Body of pancreas (tissue), 4 donors: Measurements from ENCODE around the gene C1QTNF4. TPM values are rescaled to one million over a fixed set of nuclear protein-coding genes. Genes with fewer than 3 reads are reported as not detected.

Experiments used
- ATAC-seq: fragments of 150-250 bp; one replicate; pipeline ENCODE4 v1.9.1; 2016
- DNase-seq, 4 donors: peaks; one replicate each; pipeline ENCODE4 v3.0.0-alpha.2; 2019
- H3K27ac ChIP-seq, 4 donors: fragments of 200-600 bp; sonication (generic); 1 replicate in 3 of 4; 2 replicates in 1 of 4; pipeline versions ENCODE4 v1.5.1 to v1.6.1; 2016 to 2019; ENCODE audit warnings: mild to moderate bottlenecking in 1 of 4, mixed read lengths in 1 of 4, moderate library complexity in 1 of 4
- H3K27me3 ChIP-seq, 2 donors: fragments of 200-600 bp; sonication (generic); one replicate each; pipeline ENCODE4 v1.6.0; 2016; ENCODE audit warnings: mild to moderate bottlenecking in 1 of 2
- H3K36me3 ChIP-seq, 2 donors: fragments of 200-600 bp; sonication (generic); replicated peaks in 1 of 2; 2 replicates each; pipeline ENCODE4 v1.5.1; 2016; ENCODE audit warnings: low read depth in 2 of 2; ENCODE audit not compliant: insufficient read depth in 1 of 2
- H3K4me1 ChIP-seq: fragments of 200-600 bp; sonication (generic); one replicate; pipeline ENCODE4 v1.6.0; 2016
- H3K4me3 ChIP-seq, 2 donors: fragments of 200-600 bp; sonication (generic); 1 replicate in 1 of 2; 2 replicates in 1 of 2; pipeline ENCODE4 v1.5.1; 2016 to 2019
- H3K9me3 ChIP-seq, 3 donors: fragments of 200-600 bp; sonication (generic); 1 replicate in 2 of 3; 2 replicates in 1 of 3; pipeline ENCODE4 v1.5.1; 2016
- POLR2A ChIP-seq, 3 donors: fragments of 450-650 bp; IDR thresholded peaks; one replicate each; pipeline ENCODE4 v1.6.1; 2016; ENCODE audit warnings: antibody characterized with exemption in 3 of 3, mild to moderate bottlenecking in 2 of 3
- WGBS, 2 donors: methylation state at CpG; one replicate each; pipeline ENCODE4 v1.1.5; 2017; 5-methylcytosine and 5-hydroxymethylcytosine counted together
- intact Hi-C: fragments of 100-400 bp; cut with DNase I; formaldehyde crosslinking; loops from one replicate; pipeline ENCODE4 v1.15.1; 2023
- total RNA-seq, 2 donors: library from RNA; depleted of rRNA; stranded (reverse); fragments of >200 nt; gene quantifications; one replicate each; pipeline ENCODE4 v1.1.0, GENCODE V29; 2016
- TF ChIP-seq, protein P1 (sequence below), 7 experiments: fragments of 450-650 bp in 4 of 7; fragments of 200-600 bp in 3 of 7; sonication (generic) in 3 of 7; IDR thresholded peaks; one replicate each; pipeline ENCODE4 v1.5.1; 2016 to 2019; ENCODE audit warnings: antibody characterized with exemption in 7 of 7

The C1QTNF4 gene
- total RNA-seq, 2 donors from 2014 or later = 0.33 to 1.8 TPM

DNA sequence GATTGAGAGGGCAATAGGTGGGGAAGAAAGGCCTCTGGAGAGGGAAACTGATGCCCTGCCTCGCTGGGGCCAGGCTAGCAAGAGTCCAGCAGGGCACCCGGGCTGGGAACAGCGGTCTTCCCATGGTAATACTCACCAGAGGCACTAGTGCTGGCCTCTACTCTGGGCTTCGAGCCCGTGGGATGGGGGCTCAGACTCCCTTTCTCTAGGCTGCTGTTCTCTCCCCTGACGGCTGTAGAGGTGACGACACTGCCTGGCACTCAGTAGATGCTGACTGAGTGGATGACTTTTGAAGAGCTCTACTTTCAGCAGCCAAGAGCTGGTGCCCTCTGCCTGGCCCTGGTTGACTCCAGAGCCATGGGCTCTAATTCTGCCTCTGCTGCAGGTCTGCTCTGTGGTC, 818 bp upstream of the C1QTNF4 start:
- Histone ChIP-seq H3K9me3 (no peaks in the 10 kb centered on the region), H3K4me3 (no peak overlapping the region), H3K36me3 (no peaks in the 10 kb centered on the region), H3K4me1 (peaks cover 13% of the 10 kb centered on the region), H3K27me3 (peaks cover 0 to 26% of the 10 kb centered on the region in 2 donors), H3K27ac (no peak overlapping the region)
- intact Hi-C loops = no loop called here
- WGBS, 2 donors = 48 to 61% methylated on average over 6 to 7 of the region's 7 CpGs
- DNase-seq (no peak), ATAC-seq (no peak)
- no peak for TF ChIP-seq POLR2A (IDR thresholded peaks at IDR 0.05)
- TF ChIP-seq, protein P1, sequence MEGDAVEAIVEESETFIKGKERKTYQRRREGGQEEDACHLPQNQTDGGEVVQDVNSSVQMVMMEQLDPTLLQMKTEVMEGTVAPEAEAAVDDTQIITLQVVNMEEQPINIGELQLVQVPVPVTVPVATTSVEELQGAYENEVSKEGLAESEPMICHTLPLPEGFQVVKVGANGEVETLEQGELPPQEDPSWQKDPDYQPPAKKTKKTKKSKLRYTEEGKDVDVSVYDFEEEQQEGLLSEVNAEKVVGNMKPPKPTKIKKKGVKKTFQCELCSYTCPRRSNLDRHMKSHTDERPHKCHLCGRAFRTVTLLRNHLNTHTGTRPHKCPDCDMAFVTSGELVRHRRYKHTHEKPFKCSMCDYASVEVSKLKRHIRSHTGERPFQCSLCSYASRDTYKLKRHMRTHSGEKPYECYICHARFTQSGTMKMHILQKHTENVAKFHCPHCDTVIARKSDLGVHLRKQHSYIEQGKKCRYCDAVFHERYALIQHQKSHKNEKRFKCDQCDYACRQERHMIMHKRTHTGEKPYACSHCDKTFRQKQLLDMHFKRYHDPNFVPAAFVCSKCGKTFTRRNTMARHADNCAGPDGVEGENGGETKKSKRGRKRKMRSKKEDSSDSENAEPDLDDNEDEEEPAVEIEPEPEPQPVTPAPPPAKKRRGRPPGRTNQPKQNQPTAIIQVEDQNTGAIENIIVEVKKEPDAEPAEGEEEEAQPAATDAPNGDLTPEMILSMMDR (IDR thresholded peaks at IDR 0.05) = no peak

DNA sequence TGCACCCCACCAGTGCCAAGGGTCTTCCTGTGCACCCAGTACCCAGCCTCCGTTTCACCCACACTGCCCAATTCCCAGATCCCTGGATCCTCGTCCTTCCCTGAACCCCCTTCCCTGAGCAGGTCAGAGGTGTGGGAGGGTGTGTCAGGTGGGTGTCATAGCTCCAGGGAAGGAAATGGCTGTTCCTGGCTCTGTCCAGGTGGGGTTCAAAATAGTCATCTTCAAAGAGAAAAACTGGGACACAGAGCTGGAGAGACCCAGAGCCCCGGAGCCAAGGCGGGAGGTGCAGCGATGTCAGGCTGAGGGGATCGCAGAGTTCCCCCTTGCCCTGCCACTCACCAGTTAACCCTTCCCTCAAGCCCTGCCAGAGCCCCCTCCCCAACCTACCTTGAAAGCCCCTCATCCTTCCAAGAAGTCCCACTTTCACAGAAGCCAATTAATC, 698 bp downstream of the C1QTNF4 start:
- no peak for DNase-seq
- ATAC-seq = peak; percentile 16
- Histone ChIP-seq H3K4me1 (peaks cover 13% of the 10 kb centered on the region), H3K27me3 (peaks cover 0 to 29% of the 10 kb centered on the region in 2 donors), H3K4me3 (no peak overlapping the region), H3K36me3 (no peaks in the 10 kb centered on the region), H3K9me3 (no peaks in the 10 kb centered on the region), H3K27ac (no peak overlapping the region)
- 10 to 15% methylated on average over 6 of the region's 6 CpGs for WGBS, 2 donors
- TF ChIP-seq, protein P1 (IDR thresholded peaks at IDR 0.05) = no peak
- no peak for TF ChIP-seq POLR2A (IDR thresholded peaks at IDR 0.05)
- intact Hi-C loops = no loop called here

DNA sequence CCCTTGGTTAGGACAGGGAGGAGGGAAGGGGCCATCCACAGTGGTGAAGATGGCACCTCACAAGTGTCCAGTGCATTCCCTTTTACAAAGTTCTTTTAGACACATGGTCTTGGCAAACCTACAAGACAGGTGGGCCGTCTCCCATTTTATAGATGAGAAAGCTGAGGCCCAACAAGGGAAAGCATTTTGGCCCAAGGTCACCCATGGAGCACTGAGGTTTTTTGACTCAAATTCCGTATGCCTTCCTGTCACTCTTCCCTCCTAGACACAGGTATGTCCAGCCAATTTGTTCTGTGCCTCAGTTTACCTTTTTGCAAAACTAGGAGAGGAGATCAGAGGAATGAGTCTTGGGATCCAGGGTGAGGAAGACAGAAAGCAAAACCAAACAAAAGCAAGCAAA, 1.2 kb downstream of the C1QTNF4 start:
- Histone ChIP-seq H3K27me3 (peaks cover 0 to 29% of the 10 kb centered on the region in 2 donors), H3K4me1 (peaks cover 13% of the 10 kb centered on the region), H3K27ac (no peak overlapping the region), H3K36me3 (no peaks in the 10 kb centered on the region), H3K9me3 (no peaks in the 10 kb centered on the region), H3K4me3 (no peak overlapping the region)
- DNase-seq (no peak), ATAC-seq (no peak)
- TF ChIP-seq, protein P1 (IDR thresholded peaks at IDR 0.05) = no peak
- no peak for TF ChIP-seq POLR2A (IDR thresholded peaks at IDR 0.05)
- intact Hi-C loops = no loop called here
- 47 to 62% methylated on average over 2 of the region's 2 CpGs for WGBS, 2 donors

DNA sequence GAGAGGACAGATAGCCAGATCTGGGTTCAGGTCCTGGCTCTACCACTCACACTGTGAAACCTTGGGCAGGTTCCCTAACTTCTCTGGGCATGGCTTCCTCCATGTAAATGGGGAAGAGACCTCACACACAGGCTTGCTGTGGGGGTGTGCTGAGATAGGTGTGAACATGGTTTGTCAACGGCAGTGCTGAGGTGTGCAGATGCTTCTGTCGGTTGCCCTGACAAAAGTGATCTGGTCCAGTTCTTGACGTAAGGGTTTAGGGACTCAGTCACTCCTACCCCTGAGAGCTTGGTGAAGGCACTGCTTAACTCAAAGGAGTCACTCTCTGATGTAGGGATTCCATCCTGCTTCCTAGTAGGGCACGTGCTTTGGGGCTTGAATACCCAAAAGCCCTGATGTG, 2.0 kb downstream of the C1QTNF4 start:
- WGBS, 2 donors = 66 to 74% methylated on average over 4 of the region's 4 CpGs
- Histone ChIP-seq H3K4me3 (no peak overlapping the region), H3K9me3 (no peaks in the 10 kb centered on the region), H3K36me3 (no peaks in the 10 kb centered on the region), H3K4me1 (peaks cover 13% of the 10 kb centered on the region), H3K27ac (no peak overlapping the region), H3K27me3 (peaks cover 0 to 29% of the 10 kb centered on the region in 2 donors)
- DNase-seq (no peak), ATAC-seq (no peak)
- intact Hi-C loops = no loop called here
- TF ChIP-seq POLR2A (IDR thresholded peaks at IDR 0.05) = no peak
- TF ChIP-seq, protein P1 (IDR thresholded peaks at IDR 0.05) = no peak

DNA sequence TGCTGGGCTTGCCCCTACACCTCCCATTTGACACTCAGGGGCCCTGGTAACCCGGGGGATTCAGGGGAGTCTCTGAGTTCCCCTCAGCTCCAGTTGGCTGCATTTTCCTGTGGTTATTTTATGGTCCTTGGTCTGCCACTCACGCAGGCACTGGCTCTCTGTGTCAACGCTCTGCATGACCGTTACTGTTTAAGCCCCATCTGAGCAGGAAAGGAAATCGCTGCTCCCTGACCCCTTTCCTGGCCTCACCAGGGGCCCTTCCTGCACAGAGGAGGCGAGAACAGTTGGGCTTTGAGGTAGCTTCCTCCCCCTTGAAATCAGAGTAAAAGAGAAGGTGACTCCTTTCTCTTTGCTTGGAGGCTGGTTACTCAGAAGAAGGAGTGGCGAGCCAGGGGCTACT, 2.4 kb downstream of the C1QTNF4 start:
- H3K27me3 ChIP-seq = peaks cover 0 to 29% of the 10 kb centered on the region in 2 donors
- intact Hi-C loops = no loop called here
- no peak for DNase-seq

More for the DNA sequence above, 2.4 kb downstream of the C1QTNF4 start:
- 52 to 63% methylated on average over 7 of the region's 7 CpGs for WGBS, 2 donors
- Histone ChIP-seq H3K4me3 (no peak overlapping the region), H3K36me3 (no peaks in the 10 kb centered on the region), H3K27ac (no peak overlapping the region), H3K4me1 (peaks cover 13% of the 10 kb centered on the region), H3K9me3 (no peaks in the 10 kb centered on the region)
- no peak for ATAC-seq
- no peak for TF ChIP-seq POLR2A (IDR thresholded peaks at IDR 0.05)
- TF ChIP-seq, protein P1 (IDR thresholded peaks at IDR 0.05) = no peak
